ENCODE data around the gene ZIC5.
A peak's percentile ranks its signal among the peaks of the same experiment; 100 is the strongest.

- no peak for TF ChIP-seq REST (IDR thresholded peaks at IDR 0.05; ENCODE audit: borderline replicate concordance)
- no peak for TF ChIP-seq CTCF (IDR thresholded peaks at IDR 0.05; ENCODE audit: poor library complexity, severe bottlenecking)
- no peak for TF ChIP-seq SMC3 (conservative IDR thresholded peaks at IDR 0.05; ENCODE audit: poor library complexity)
- TF ChIP-seq POLR2AphosphoS5 (IDR thresholded peaks at IDR 0.05) = peak; percentile 45
- no peak for TF ChIP-seq EZH2 (IDR thresholded peaks at IDR 0.05; ENCODE audit: borderline replicate concordance, insufficient read depth, low read length, poor library complexity, severe bottlenecking)
- TF ChIP-seq RAD21 (conservative IDR thresholded peaks at IDR 0.05) = no peak
- TF ChIP-seq TAF1 (IDR thresholded peaks at IDR 0.05; ENCODE audit: low read depth) = no peak
- TF ChIP-seq EP300 (conservative IDR thresholded peaks at IDR 0.05; ENCODE audit: poor library complexity, severe bottlenecking) = no peak
Observed at GRCh38 chr13:99994638-99995020, 23.1 kb upstream of the ZIC5 start.

All from neural cell (in vitro differentiated cells).